Vagina (tissue), 2 donors: ENCODE measurements around the gene ENTREP3. TPM values are rescaled to one million over a fixed set of nuclear protein-coding genes. Genes with fewer than 3 reads are reported as not detected.
"Not testable (repeated sequence)": the region's sequence is repeated elsewhere in the genome, so short reads cannot be mapped to it uniquely, and the experiment has no call there.

Source experiments
- DNase-seq, 2 donors: peaks; one replicate each; pipeline ENCODE4 v3.0.0-alpha.2; 2017; ENCODE audit errors: extremely low spot score in 2 of 2
- H3K27ac ChIP-seq: fragments of 200-600 bp; sonication (generic); one replicate; pipeline ENCODE4 v1.5.1; 2019
- H3K27me3 ChIP-seq: fragments of 200-600 bp; sonication (generic); one replicate; pipeline ENCODE4 v1.5.1; 2019
- H3K36me3 ChIP-seq, 2 donors: fragments of 200-600 bp; sonication (generic); one replicate each; pipeline ENCODE4 v1.5.1; 2017 to 2019
- H3K4me1 ChIP-seq: fragments of 200-600 bp; sonication (generic); one replicate; pipeline ENCODE4 v1.5.1; 2019
- H3K4me3 ChIP-seq, 2 donors: fragments of 200-600 bp; sonication (generic); 1 replicate in 1 of 2; 2 replicates in 1 of 2; pipeline ENCODE4 v1.5.1; 2016 to 2019
- H3K9me3 ChIP-seq: fragments of 200-600 bp; sonication (generic); one replicate; pipeline ENCODE4 v1.5.1; 2019
- CTCF ChIP-seq, 3 experiments: fragments of 450-650 bp in 2 of 3; fragments of 200-600 bp in 1 of 3; sonication (generic) in 1 of 3; IDR thresholded peaks; one replicate each; pipeline ENCODE4 v1.5.1; 2017 to 2019; ENCODE audit warnings: antibody characterized with exemption in 3 of 3, mild to moderate bottlenecking in 2 of 3, moderate library complexity in 2 of 3
- POLR2A ChIP-seq, 2 donors: fragments of 450-650 bp; IDR thresholded peaks; one replicate each; pipeline ENCODE4 v1.6.1; 2017; ENCODE audit warnings: antibody characterized with exemption in 2 of 2, mild to moderate bottlenecking in 2 of 2, moderate library complexity in 2 of 2
- POLR2AphosphoS5 ChIP-seq, 2 donors: sonication (generic); formaldehyde crosslinking; IDR thresholded peaks; one replicate each; pipeline ENCODE4 v1.9.0; 2017; ENCODE audit warnings: antibody characterized with exemption in 2 of 2, mild to moderate bottlenecking in 2 of 2, low read depth in 1 of 2; ENCODE audit not compliant: insufficient read depth in 1 of 2
- intact Hi-C: fragments of 100-400 bp; cut with DNase I; formaldehyde crosslinking; loops from one replicate; pipeline ENCODE4 v1.15.1; 2023
- total RNA-seq: library from RNA; depleted of rRNA; stranded (reverse); fragments of >200 nt; gene quantifications from one replicate; pipeline ENCODE4 v1.2.3, GENCODE V29; 2016

The ENTREP3 gene
- total RNA-seq, 1 donor from 2014 or later, result 21.1 TPM

- H3K27me3 ChIP-seq, result no peaks in the 10 kb centered on the region
- TF ChIP-seq POLR2AphosphoS5 (IDR thresholded peaks at IDR 0.05; ENCODE audit: insufficient read depth in 1 of 2, low read depth in 1 of 2), result no peak
- H3K9me3 ChIP-seq, result no peaks in the 10 kb centered on the region
- no peak for DNase-seq
- H3K4me1 ChIP-seq, result peaks cover 10% of the 10 kb centered on the region
- no peaks in the 10 kb centered on the region for H3K36me3 ChIP-seq
- peak overlapping the region; percentile 16 to 18 for H3K4me3 ChIP-seq
- H3K27ac ChIP-seq, result peak overlapping the region; percentile 27
- intact Hi-C loops, result no loop called here
Measured at GRCh38 chr1:155219592-155220031, 35.7 kb downstream of the ENTREP3 start.

GRCh38 chr1:155218854-155219591, 36.3 kb downstream of the ENTREP3 start:
- peak overlapping the region; percentile 16 to 18 for H3K4me3 ChIP-seq
- intact Hi-C loops, result no loop called here
- no peaks in the 10 kb centered on the region for H3K27me3 ChIP-seq
- H3K9me3 ChIP-seq, result no peaks in the 10 kb centered on the region
- no peak for DNase-seq
- H3K27ac ChIP-seq, result peak overlapping the region; percentile 27
- no peaks in the 10 kb centered on the region for H3K36me3 ChIP-seq
- peak in 1 of 2 donors; percentile 60 for TF ChIP-seq POLR2AphosphoS5 (IDR thresholded peaks at IDR 0.05; ENCODE audit: insufficient read depth in 1 of 2, low read depth in 1 of 2)
- no peak for TF ChIP-seq CTCF (IDR thresholded peaks at IDR 0.05)
- TF ChIP-seq POLR2A (IDR thresholded peaks at IDR 0.05), result no peak
- peaks cover 10% of the 10 kb centered on the region for H3K4me1 ChIP-seq

- H3K4me3 ChIP-seq, H3K36me3 ChIP-seq, H3K9me3 ChIP-seq, H3K27ac ChIP-seq, intact Hi-C loops, H3K27me3 ChIP-seq, DNase-seq: not testable (repeated sequence)
- peaks cover 11% of the 10 kb centered on the region for H3K4me1 ChIP-seq
Measured at GRCh38 chr1:155214702-155215101, 40.6 kb downstream of the ENTREP3 start.

GRCh38 chr1:155212051-155212440, 43.2 kb downstream of the ENTREP3 start:
- H3K4me1 ChIP-seq, result peaks cover 26% of the 10 kb centered on the region
- H3K27me3 ChIP-seq, DNase-seq, H3K27ac ChIP-seq, intact Hi-C loops, H3K9me3 ChIP-seq, H3K36me3 ChIP-seq, H3K4me3 ChIP-seq: not testable (repeated sequence)

GRCh38 chr1:155211381-155212050, 43.8 kb downstream of the ENTREP3 start:
- not testable (repeated sequence) for H3K4me3 ChIP-seq, H3K27ac ChIP-seq, DNase-seq

GRCh38 chr1:155210314-155211104, 44.8 kb downstream of the ENTREP3 start:
- Histone ChIP-seq H3K9me3 (no peaks in the 10 kb centered on the region), H3K4me3 (no peak overlapping the region), H3K27me3 (no peaks in the 10 kb centered on the region), H3K36me3 (no peaks in the 10 kb centered on the region), H3K27ac (no peak overlapping the region), H3K4me1 (peaks cover 38% of the 10 kb centered on the region)
- no peak for DNase-seq
- no peak for TF ChIP-seq POLR2AphosphoS5 (IDR thresholded peaks at IDR 0.05; ENCODE audit: insufficient read depth in 1 of 2, low read depth in 1 of 2)
- TF ChIP-seq POLR2A (IDR thresholded peaks at IDR 0.05), result no peak
- TF ChIP-seq CTCF (IDR thresholded peaks at IDR 0.05), result no peak
- intact Hi-C loops, result no loop called here

More at GRCh38 chr1:155211381-155212050, 43.8 kb downstream of the ENTREP3 start:
- H3K27me3 ChIP-seq, H3K36me3 ChIP-seq, intact Hi-C loops, H3K9me3 ChIP-seq: not testable (repeated sequence)
- peaks cover 31% of the 10 kb centered on the region for H3K4me1 ChIP-seq
